ENCODE data around the gene FMNL2. TPM values are rescaled to one million over a fixed set of nuclear protein-coding genes. Genes with fewer than 3 reads are reported as not detected.
A peak's percentile ranks its signal among the peaks of the same experiment; 100 is the strongest.

The FMNL2 gene
- total RNA-seq, 3 donors from 2014 or later: 11.5 to 25.4 (median 12.0) TPM

DNA sequence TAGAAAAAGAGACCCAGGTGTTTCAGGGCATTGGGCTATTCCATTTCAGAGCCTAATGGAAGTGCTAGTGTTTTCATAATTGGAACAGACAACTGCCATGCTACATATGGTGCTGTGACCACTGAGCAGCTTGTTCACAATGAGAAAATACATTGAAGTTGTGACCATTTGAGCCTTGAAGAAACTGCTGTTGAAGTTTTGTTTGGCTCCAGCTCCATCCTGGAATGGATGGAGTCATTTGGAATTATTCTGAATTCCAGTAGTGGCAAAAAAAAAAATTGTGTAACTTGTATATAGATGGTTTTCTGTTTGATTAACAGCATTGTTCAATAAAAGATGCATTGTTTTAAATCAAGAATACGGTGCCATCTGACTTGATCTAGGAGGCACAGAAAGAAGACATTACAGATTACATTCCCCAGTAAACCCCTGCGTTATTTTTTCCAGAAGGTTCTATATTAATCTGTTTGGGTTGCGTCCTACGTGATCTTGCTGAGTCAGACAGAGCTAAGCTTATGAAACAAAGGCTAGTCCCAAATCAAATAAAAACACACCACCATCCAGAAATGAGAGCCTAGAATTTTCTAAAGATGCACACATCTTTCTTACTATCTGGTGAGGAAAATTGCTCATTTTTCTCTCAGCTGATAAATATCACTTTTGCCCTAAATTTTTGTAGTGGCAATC lies 19.2 kb downstream of the FMNL2 start:
- H3K9me3 ChIP-seq: no peaks in the 10 kb centered on the region
- TF ChIP-seq, protein P1, sequence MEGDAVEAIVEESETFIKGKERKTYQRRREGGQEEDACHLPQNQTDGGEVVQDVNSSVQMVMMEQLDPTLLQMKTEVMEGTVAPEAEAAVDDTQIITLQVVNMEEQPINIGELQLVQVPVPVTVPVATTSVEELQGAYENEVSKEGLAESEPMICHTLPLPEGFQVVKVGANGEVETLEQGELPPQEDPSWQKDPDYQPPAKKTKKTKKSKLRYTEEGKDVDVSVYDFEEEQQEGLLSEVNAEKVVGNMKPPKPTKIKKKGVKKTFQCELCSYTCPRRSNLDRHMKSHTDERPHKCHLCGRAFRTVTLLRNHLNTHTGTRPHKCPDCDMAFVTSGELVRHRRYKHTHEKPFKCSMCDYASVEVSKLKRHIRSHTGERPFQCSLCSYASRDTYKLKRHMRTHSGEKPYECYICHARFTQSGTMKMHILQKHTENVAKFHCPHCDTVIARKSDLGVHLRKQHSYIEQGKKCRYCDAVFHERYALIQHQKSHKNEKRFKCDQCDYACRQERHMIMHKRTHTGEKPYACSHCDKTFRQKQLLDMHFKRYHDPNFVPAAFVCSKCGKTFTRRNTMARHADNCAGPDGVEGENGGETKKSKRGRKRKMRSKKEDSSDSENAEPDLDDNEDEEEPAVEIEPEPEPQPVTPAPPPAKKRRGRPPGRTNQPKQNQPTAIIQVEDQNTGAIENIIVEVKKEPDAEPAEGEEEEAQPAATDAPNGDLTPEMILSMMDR (IDR thresholded peaks at IDR 0.05): no peak
- DNase-seq (no peak), ATAC-seq (no peak)
- no peaks in the 10 kb centered on the region for H3K4me1 ChIP-seq (ENCODE audit: low read depth)
- intact Hi-C loops (cut with DNase I, micrococcal nuclease): no loop called here
- H3K4me3 ChIP-seq: no peak overlapping the region
- no peaks in the 10 kb centered on the region for H3K36me3 ChIP-seq (ENCODE audit: low read depth)

DNA sequence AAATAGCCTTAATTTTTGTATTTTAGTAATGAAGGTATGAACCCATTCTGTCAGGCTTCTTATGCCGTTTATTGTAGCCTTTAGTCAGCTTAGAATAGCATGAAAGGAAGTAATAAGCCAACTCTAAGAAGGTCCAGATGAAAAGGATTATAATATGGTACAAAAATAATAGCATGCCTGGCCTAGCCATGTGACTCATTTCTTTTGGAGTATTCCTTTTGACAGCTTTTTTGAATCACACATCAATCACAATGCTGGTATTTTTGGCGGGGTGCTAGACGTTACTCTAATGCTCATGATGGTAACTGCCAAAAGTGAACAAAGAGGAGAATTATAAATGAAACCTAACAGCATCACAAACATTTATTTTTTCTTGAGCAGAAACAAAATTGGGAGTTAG lies 19.9 kb downstream of the FMNL2 start:
- intact Hi-C loops (cut with DNase I, micrococcal nuclease): no loop called here
- no peak for ATAC-seq
- Histone ChIP-seq H3K4me3 (no peak overlapping the region), H3K4me1 (ENCODE audit: low read depth) (no peaks in the 10 kb centered on the region), H3K9me3 (no peaks in the 10 kb centered on the region), H3K36me3 (ENCODE audit: low read depth) (no peaks in the 10 kb centered on the region)
- TF ChIP-seq, protein P1 (IDR thresholded peaks at IDR 0.05): no peak
- DNase-seq: no peak

DNA sequence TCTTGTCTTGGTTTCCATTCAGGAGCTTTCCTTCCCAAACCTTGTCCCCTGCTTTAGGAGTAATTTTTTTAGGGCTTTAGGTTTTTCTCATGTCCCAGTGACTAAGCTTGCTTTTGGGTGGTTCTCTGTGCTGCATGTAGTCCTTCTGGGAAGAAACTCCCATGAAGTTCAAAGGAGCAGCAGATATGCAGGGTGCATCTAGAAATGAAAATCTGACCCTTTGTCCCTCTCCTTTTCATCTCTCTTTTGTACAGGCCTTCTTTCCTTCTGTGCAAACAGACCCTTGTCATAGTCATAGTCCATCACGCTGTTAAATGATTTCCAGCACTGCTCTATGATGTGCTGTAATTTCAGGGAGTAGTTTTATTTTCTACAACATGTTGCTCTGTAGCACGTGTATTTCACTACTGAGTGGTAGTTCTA lies 20.4 kb downstream of the FMNL2 start:
- no peaks in the 10 kb centered on the region for H3K4me1 ChIP-seq (ENCODE audit: low read depth)
- ATAC-seq (no peak), DNase-seq (no peak)
- no peak overlapping the region for H3K4me3 ChIP-seq
- TF ChIP-seq, protein P1 (IDR thresholded peaks at IDR 0.05): no peak
- intact Hi-C loops (cut with DNase I, micrococcal nuclease): no loop called here
- no peaks in the 10 kb centered on the region for H3K36me3 ChIP-seq (ENCODE audit: low read depth)
- H3K9me3 ChIP-seq: no peaks in the 10 kb centered on the region

DNA sequence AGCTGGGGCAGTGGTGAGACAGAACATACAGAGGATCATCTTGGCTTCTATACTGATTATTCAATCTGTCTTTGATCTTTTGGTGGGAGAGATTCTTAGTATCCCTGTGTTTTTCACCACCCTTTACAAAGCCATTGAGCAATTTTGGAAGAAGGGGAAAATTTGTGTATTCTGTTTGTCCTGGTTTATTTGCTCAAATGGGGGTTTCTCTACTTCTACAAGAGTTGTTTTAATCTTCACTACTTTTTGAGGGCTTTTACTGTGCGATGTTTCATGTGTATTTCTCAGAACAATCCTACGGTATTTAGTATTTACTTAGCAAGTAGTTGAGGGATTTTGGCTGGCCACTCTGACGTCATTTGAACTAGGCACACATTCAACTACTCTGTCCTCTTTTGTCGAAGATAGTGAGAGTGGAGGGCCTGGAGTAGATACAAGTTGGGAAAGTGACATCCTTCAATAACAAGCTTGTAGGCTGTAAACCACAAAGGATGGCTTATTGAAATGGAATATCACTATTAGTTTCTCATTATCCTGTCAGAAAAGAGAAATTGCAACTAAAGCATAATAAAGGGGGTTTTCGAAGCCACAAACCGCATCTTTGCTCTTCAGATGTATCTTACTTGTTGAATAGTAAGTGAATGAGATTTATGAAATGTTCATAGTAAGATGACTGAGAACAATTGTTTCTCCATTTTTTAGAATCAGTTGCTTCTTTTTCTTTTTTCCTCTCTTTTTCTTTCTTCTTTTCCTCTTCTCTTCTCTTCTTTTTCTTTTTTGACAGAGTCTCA lies 24.8 kb downstream of the FMNL2 start:
- ATAC-seq (peak; percentile 12), DNase-seq (peak in 1 of 3 donors; percentile 29)
- TF ChIP-seq, protein P1 (IDR thresholded peaks at IDR 0.05): no peak
- H3K9me3 ChIP-seq: no peaks in the 10 kb centered on the region
- intact Hi-C loops (cut with DNase I, micrococcal nuclease): no loop called here
- no peak overlapping the region for H3K4me3 ChIP-seq
- H3K36me3 ChIP-seq (ENCODE audit: low read depth): no peaks in the 10 kb centered on the region
- no peaks in the 10 kb centered on the region for H3K4me1 ChIP-seq (ENCODE audit: low read depth)

DNA sequence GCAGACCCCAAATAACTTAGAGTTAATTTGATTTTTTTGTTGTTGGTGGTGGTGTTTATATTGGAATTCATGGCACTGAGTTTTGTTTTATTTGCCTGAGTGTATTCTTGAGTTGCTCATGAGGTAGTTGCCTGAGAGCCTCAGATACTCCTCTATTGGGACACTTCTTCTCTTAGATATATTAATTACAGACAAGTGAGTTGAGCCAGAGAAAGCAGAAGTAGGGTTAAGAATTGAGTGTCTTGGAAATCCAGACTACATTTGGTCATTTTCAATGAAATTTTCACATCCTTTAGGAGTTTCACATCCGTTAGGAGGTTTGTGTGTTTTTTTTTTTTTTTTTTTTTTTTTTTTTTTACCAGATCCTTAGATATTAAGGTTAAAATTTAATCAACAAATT lies 29.0 kb downstream of the FMNL2 start:
- TF ChIP-seq, protein P1 (IDR thresholded peaks at IDR 0.05): no peak
- H3K4me1 ChIP-seq (ENCODE audit: low read depth): no peaks in the 10 kb centered on the region
- ATAC-seq (no peak), DNase-seq (no peak)
- H3K4me3 ChIP-seq: no peak overlapping the region
- no peaks in the 10 kb centered on the region for H3K9me3 ChIP-seq
- intact Hi-C loops (cut with DNase I, micrococcal nuclease): no loop called here
- H3K36me3 ChIP-seq (ENCODE audit: low read depth): no peaks in the 10 kb centered on the region
